ENCODE results near the gene LRRC27. TPM values are rescaled to one million over a fixed set of nuclear protein-coding genes. Genes with fewer than 3 reads are reported as not detected.
A peak's percentile ranks its signal among the peaks of the same experiment; 100 is the strongest.

LRRC27 gene
- total RNA-seq, 4 donors from 2014 or later = 5.9 to 69.5 (median 8.3) TPM; not detected in 1

DNA sequence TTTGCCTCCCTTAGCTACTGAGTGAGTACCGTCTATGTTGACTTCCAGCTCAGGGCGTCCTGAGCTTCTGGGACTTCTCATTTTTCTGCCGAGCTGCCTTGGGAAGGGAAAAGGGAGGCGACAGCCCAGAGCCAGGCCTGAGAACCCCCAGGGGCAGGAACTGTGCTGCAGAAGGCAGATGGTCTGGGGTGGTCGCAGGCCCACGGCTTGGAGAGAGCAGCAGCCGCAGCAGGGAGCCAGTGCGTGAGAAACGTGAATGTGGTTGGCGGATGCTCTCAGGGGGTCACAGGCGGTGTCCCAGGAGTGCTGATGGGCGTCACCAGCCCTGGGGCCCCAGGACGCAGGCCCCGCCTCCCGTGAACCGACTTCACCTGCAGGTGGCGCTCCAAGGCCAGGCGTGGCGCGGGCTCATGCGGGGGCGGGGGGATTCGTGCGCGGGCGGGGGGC lies 55.8 kb downstream of the LRRC27 start:
- Histone ChIP-seq H3K27ac (peak overlapping the region in 3 of 4 donors; percentile 28 to 48 (median 39)), H3K9me3 (no peaks in the 10 kb centered on the region), H3K27me3 (no peaks in the 10 kb centered on the region), H3K4me3 (peak overlapping the region in 1 of 4 donors; percentile 27), H3K4me1 (peaks cover 5 to 13% (median 11%) of the 10 kb centered on the region in 4 donors), H3K36me3 (no peaks in the 10 kb centered on the region)
- 9% methylated on average over 9 of the region's 26 CpGs; no CpG with 5 or more reads in 1 of the 2 donors for WGBS, 2 donors (ENCODE audit: low coverage in 1 of 2)
- TF ChIP-seq, protein P1, sequence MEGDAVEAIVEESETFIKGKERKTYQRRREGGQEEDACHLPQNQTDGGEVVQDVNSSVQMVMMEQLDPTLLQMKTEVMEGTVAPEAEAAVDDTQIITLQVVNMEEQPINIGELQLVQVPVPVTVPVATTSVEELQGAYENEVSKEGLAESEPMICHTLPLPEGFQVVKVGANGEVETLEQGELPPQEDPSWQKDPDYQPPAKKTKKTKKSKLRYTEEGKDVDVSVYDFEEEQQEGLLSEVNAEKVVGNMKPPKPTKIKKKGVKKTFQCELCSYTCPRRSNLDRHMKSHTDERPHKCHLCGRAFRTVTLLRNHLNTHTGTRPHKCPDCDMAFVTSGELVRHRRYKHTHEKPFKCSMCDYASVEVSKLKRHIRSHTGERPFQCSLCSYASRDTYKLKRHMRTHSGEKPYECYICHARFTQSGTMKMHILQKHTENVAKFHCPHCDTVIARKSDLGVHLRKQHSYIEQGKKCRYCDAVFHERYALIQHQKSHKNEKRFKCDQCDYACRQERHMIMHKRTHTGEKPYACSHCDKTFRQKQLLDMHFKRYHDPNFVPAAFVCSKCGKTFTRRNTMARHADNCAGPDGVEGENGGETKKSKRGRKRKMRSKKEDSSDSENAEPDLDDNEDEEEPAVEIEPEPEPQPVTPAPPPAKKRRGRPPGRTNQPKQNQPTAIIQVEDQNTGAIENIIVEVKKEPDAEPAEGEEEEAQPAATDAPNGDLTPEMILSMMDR (IDR thresholded peaks at IDR 0.05) = peak; percentile 60 to 81 (median 66)
- no peak for TF ChIP-seq EP300 (IDR thresholded peaks at IDR 0.05; ENCODE audit: low read depth)
- TF ChIP-seq POLR2A (IDR thresholded peaks at IDR 0.05) = no peak
- in situ Hi-C loops (cut with MboI; ENCODE audit: low pct_ligation_motif_present in 1 of 4, low pct_unique_long_range_greater_than_20kb in 1 of 4, low sequenced_read_pairs in 3 of 4) (loop anchor here (5.0 to 25.0 kb wide), 4 partner anchors 65 to 250 kb away; partner anchors contain the start of gene INPP5A (in 2 of the 4)), intact Hi-C loops (cut with DNase I; ENCODE audit: low total_unique reads) (loop anchor here (2.0 kb wide), 1 partner anchor 65 kb away; no protein-coding TSS in a partner anchor)
- peak; percentile 84 for DNase-seq

DNA sequence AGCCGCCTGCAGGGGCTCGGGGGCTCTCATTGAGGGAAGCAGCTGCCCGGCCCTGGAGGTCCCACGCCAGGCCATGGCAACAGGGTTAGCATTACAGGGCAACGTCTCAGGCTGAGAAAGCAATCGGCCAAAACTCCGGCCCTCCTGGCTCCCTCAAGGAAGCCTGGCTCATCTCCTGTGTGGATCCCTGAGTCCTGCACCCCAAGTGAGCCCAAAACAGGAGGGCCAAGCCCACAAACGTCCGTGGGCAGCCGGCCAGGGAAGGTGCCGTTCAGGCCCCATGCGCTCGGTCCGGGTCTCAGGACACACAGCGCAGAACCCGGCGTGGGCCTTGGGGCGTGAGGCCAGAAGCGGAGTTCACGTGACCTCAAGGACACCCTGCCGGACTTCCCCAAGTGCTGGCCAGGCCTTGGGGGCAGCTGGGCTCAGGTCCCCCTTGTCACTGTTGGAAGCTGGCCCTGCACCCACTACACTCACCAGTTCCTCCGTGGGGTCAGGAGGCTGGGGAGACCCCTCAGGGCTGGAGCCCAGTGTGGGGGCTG lies 57.0 kb downstream of the LRRC27 start:
- WGBS, 2 donors (ENCODE audit: low coverage in 1 of 2) = 7% methylated on average over 7 of the region's 22 CpGs; no CpG with 5 or more reads in 1 of the 2 donors
- Histone ChIP-seq H3K9me3 (no peaks in the 10 kb centered on the region), H3K27me3 (no peaks in the 10 kb centered on the region), H3K4me3 (no peak overlapping the region), H3K36me3 (no peaks in the 10 kb centered on the region), H3K4me1 (peaks cover 5 to 13% (median 11%) of the 10 kb centered on the region in 4 donors), H3K27ac (no peak overlapping the region)
- TF ChIP-seq POLR2A (IDR thresholded peaks at IDR 0.05) = no peak
- no peak for TF ChIP-seq EP300 (IDR thresholded peaks at IDR 0.05; ENCODE audit: low read depth)
- TF ChIP-seq, protein P1 (IDR thresholded peaks at IDR 0.05) = no peak
- DNase-seq = peak; percentile 38
- in situ Hi-C loops (cut with MboI; ENCODE audit: low pct_ligation_motif_present in 1 of 4, low pct_unique_long_range_greater_than_20kb in 1 of 4, low sequenced_read_pairs in 3 of 4) (loop anchor here (5.0 to 25.0 kb wide), 4 partner anchors 63 to 248 kb away; partner anchors contain the start of gene INPP5A (in 2 of the 4)), intact Hi-C loops (cut with DNase I; ENCODE audit: low total_unique reads) (no loop called here)

DNA sequence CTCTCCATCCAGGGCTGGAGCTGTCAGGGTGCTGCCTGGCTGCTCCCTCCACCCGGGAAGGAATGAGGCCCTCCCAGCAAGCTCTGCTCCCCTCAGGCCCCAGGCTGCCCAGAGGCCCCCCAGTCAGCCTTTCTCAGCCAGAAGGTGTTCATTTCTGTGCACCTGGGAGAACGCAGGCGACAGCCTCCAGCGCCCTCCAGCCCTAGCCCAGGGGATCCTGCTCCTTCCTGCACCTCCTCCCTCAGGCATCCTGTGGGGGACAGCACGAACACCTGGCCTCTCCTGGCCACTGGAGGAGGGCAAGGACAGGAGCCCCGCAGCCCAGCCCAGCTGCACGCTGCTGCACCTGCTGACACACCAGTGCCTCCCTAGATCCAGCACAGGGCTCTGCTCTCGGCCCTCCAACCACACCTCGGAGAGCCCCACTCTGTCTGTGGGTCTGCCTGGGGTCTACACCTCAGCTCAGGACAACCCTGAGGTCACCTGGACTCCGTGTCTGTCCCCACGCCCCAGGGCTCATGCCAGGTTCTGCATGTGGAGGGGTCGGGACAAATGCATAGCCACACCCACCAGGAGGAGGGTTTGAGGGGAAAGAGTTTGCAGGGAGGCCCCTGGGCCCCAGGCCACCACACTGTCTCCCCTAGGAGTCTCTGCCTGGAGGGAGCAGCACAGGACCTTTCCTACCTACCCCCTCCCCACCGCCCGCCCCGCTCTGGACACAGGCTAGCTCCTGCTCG lies 57.6 kb downstream of the LRRC27 start:
- Histone ChIP-seq H3K4me1 (peaks cover 5 to 13% (median 11%) of the 10 kb centered on the region in 4 donors), H3K4me3 (no peak overlapping the region), H3K27me3 (no peaks in the 10 kb centered on the region), H3K9me3 (no peaks in the 10 kb centered on the region), H3K36me3 (no peaks in the 10 kb centered on the region), H3K27ac (no peak overlapping the region)
- peak; percentile 14 for DNase-seq
- 53% methylated on average over 15 of the region's 16 CpGs; no CpG with 5 or more reads in 1 of the 2 donors for WGBS, 2 donors (ENCODE audit: low coverage in 1 of 2)
- in situ Hi-C loops (cut with MboI; ENCODE audit: low pct_ligation_motif_present in 1 of 4, low pct_unique_long_range_greater_than_20kb in 1 of 4, low sequenced_read_pairs in 3 of 4) = loop anchor here (5.0 to 25.0 kb wide), 4 partner anchors 63 to 248 kb away; partner anchors contain the start of gene INPP5A (in 2 of the 4)
- intact Hi-C loops (cut with DNase I; ENCODE audit: low total_unique reads) = no loop called here
- no peak for TF ChIP-seq POLR2AphosphoS5 (IDR thresholded peaks at IDR 0.05)
- TF ChIP-seq POLR2A (IDR thresholded peaks at IDR 0.05) = no peak
- TF ChIP-seq, protein P1 (IDR thresholded peaks at IDR 0.05) = no peak
- TF ChIP-seq EP300 (IDR thresholded peaks at IDR 0.05; ENCODE audit: low read depth) = no peak

All from transverse colon (tissue), 4 donors.